HG02884 (cell line): Measurements from ENCODE around the gene PPP4R1.

Experiments used
- ATAC-seq: cut with Tn5 transposase; IDR thresholded peaks from one replicate; pipeline ENCODE4 v1.9.1; 2021; ENCODE audit warnings: mild to moderate bottlenecking, moderate library complexity; ENCODE audit not compliant: unreplicated experiment

The PPP4R1 gene

GRCh38 chr18:9596226-9596625, 18.1 kb downstream of the PPP4R1 start:
- no peak for ATAC-seq

- ATAC-seq = peak; percentile 72
Observed at GRCh38 chr18:9594823-9595596, 19.3 kb downstream of the PPP4R1 start.

- ATAC-seq = no peak
Observed at GRCh38 chr18:9587924-9588323, 26.4 kb downstream of the PPP4R1 start.

GRCh38 chr18:9586814-9587213, 27.5 kb downstream of the PPP4R1 start:
- ATAC-seq = no peak

DNA sequence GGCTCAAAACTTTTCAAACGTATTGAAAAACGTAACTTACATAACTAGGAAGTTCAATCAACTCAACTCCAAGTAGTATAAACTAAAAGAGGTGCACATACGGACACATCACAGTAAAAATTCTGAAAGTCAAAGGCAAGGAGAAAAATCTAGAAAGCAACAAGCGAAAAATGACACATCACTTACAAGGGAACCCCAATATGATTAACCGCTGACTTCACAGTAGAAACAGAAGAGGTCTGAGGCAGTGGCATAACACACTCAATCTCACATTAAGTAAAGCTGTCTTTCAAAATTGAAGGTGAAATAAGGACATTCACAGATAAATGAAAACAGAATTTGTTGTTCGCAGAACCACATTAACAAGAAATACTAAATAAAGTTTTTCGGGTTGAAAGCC, 32.7 kb downstream of the PPP4R1 start:
- ATAC-seq = no peak

DNA sequence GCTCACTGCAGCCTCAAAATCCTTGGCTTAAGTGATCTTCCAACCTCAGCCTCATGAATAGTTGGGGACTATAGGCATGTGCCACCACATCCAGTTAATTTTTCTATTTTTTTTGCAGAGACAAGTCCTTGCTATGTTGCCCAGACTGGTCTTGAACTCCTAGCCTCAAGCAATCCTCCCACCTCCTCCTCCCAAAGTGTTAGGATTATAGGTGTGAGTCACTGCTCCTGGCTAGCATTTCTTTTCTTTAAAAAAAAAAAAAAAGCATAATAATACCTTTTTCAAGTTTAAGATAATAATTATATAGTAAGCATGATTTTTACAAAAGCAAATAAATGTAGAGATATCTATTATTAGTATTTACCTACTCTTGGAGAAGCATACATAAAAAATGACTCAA, 36.1 kb downstream of the PPP4R1 start:
- no peak for ATAC-seq

- no peak for ATAC-seq
Observed at GRCh38 chr18:9577361-9577760, 37.0 kb downstream of the PPP4R1 start.

DNA sequence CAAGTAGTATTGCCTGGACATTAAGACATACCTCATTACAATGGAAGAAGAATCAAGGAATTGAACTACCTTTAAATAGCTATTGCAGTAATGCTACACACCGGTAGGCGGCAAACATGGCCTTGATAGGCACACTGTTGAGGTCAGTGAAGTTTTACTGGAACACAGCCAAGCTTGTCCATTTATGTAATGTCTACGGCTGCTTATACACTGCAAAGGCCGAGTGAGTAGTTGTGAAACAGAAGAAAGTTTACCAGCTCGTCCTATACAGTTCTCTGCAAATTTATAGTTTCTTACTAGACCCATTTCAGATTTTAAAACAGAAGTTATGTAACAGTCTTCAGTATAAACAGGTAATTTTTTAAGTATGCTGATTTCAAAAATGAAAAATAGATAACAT, 38.8 kb downstream of the PPP4R1 start:
- ATAC-seq = no peak

GRCh38 chr18:9574473-9575115, 39.8 kb downstream of the PPP4R1 start:
- no peak for ATAC-seq

DNA sequence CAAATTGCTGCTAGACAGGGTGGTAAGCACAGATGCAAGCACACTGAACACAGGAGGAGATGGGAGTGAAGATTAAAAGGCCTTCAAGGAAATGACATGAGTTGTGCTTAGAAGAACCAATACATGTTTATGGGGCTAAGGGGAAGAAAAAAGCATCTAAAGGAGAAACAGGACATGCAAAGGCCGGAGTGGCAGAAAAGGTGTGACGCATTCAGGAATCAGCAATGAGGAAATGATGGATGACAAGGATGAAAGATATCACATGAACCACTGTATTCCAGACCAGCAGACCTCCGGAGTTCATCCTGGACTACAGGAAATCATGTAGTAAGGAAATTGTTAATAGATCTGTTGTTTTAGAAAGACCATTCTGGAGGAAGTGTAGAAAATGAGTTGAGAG, 42.8 kb downstream of the PPP4R1 start:
- no peak for ATAC-seq

DNA sequence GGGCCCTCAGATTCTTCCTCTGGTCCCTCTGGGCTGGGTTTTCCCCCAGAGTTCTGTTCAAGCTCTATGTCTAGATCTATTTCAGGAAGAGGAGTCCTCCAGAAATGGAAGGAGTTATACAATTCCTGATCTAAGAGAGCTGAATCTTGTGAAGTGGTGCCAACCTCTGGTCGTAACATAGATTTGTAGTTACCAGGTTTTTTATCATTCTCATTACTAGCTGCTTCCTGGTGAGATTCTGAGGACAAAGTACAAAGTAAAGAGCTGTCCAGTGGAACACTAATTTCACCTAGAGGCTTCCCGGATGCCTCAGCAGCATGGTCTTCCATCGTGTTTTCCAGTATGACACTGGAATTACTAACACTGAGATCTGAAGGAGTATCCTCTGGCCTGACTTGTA, 44.1 kb downstream of the PPP4R1 start:
- no peak for ATAC-seq

DNA sequence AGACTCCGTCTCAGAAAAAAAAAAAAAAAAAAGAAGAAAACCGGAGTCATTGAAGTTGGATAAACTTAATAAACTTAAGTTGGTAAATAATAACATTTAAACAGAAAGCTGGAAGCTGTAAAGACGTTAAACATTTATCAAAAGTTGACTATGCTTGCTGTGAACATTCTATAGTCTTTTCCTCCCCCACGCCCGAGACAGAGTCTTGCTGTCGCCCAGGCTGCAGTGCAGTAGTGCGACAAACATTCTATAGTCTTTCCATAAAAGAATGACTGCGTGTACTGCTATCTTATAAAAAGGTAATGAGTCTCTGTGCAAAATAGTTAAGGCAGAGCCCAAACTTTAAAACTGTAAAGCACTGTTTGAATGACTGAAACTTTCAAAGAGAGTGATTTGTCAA, 45.2 kb downstream of the PPP4R1 start:
- no peak for ATAC-seq

DNA sequence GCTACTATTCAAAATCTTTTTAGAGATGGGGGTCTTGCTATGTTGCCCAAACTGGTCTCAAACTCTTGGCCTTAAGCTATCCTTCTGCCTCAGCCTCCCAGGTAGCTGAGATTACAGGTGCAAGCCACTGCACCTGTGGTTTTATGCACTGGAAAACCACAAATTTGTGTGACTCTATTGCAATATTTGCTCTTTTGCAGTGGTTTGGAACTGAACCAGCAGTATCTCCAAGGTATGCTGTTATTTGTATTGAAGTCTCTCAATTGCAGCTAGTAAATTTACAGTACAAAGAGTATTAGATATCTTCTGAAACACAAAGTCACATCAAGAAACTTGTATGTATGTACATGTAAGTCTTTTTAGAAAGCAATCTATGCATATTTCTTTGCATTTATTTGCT, 46.2 kb downstream of the PPP4R1 start:
- ATAC-seq = no peak

DNA sequence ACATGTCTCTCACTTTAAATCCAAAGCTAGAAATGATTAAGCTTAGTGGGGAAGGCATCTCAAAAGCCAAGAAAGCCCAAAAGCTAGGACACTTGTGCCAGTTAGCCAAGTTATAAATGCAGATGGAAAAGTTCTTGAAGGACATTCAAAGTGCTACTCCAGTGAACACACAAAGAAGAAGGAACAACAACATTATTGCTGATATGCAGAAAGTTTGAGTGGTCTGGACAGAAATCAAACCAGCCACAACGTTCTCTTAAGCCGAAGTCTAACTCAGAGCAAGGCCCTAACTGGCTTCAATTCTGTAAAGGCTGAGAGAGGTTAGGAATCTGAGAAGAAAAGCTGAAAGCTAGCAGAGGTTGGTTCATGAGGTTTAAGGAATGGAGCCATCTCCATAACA, 49.0 kb downstream of the PPP4R1 start:
- ATAC-seq = no peak

DNA sequence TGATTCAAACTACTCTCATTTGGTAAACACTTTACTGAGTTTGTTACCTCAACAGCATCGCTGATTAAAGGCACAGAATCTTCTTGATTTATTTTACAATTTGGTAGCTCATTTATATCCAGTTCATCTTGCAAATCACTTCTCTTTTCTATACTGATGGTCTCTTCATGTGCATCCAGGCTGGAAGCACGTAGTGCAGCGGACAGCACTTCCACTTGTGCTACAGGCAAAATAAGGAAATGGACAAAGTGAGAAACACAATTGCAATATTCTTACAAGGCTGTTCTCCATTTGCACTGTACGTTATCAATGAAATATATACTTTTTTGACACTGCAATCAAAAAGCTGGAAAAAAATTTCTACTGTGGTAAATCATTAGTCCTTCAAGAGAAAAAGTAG, 51.0 kb downstream of the PPP4R1 start:
- ATAC-seq = no peak

DNA sequence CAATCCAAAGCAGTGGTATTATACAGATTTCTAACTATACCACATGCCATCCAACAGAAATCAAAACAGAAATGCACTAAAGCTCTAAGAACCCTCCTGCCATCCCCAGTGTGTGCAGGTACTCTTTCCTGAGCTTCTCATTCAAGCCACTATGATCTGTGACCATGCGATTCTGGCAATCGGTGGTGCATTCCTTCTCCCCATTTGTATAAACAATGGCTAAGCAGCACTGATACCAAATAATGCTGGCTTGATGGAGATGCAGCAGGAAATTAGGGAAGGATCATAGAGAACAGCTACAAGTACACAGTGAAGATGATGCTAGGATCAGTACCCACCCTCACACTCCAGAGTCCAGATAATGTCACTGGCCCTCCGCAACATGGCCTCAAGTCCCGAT, 51.8 kb downstream of the PPP4R1 start:
- no peak for ATAC-seq

DNA sequence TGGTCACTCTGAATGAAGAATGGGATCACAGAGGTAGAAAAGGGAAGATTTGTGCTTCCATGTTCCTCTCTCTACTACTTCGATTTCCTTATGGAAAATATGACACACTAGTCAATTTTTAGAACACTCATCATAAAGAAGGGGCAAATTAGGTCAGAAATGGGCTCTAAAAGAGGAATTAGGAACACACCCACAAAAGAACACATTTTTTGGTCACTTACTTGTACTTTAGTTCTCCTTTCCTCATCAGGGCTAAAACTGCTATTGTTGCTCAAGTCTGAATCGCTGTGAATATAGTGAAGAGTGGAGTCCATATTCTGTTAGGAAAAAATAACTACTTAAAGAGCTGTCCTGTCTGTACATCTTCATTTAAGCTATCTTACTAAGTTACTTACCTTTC, 52.6 kb downstream of the PPP4R1 start:
- ATAC-seq = no peak

GRCh38 chr18:9559253-9559652, 55.1 kb downstream of the PPP4R1 start:
- no peak for ATAC-seq

DNA sequence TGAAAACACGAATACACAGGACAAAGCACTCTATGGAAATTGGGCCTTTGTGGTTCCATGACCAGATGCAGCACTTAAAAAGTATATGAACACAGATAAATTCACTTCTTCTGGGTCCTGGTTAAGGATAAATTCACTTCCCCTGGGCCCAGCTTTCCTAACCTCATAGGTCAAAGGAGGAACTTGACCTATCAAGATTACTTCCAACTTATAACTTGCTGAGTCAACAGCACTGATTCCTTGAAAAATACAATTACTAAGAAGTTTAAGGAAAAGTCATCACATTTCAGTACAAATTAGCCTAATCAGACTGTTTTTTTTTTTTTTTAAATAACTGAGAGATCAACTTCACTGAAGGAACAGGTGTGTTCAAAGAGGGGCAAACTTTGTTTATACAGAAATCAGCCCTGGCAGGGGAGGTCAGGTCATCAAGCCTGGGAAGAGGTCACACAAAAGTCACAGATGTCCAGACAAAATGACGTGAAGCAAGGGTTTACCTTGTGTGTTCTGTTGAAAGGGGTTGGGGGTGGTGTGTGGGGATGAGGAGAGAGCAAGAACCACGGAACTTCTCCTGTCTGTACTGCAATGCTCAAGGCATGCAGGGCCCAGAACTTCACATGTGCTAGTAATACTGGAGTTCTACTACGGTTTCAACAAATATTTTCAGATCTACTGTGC, 55.8 kb downstream of the PPP4R1 start:
- no peak for ATAC-seq

- ATAC-seq = no peak
Observed at GRCh38 chr18:9557250-9557943, 57.0 kb downstream of the PPP4R1 start.

GRCh38 chr18:9552616-9553015, 61.7 kb downstream of the PPP4R1 start:
- ATAC-seq = no peak

DNA sequence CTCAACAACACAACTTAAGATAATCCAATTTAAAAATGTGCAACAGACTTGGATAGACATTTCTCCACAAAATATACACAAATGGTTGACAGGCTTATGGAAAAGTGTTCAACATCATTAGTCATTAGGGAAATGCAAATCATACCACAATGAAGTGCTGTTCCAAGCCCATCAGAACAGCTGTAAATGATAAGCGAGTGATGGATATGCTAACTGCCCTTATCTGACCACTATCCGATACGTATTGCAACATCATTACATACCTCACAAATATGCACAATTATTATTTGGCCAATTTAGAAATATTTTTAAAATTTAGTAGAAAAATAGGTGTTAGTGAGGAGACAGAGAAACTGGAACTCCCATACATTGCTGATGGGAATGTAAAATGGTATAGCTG, 62.2 kb downstream of the PPP4R1 start:
- ATAC-seq = no peak
